HepG2 (cell line): ENCODE data around the gene MTF1. TPM values are rescaled to one million over a fixed set of nuclear protein-coding genes. Genes with fewer than 3 reads are reported as not detected.

Experiments
- ATAC-seq: fragments of 200-7000 bp; cut with Tn5 transposase; 3 replicates; pipeline ENCODE4 v1.9.1; 2020; ENCODE audit warnings: mild to moderate bottlenecking, moderate library complexity
- BruUV-seq: library from RNA; stranded (reverse); fragments of 400-500 nt; replicated peaks from 2 replicates; lab custom pipeline; 2021; lab: Mats Ljungman, UMichigan
- CTCF ChIA-PET: fragments of 300-600 bp; formaldehyde crosslinking; extraction: SDS; loops from one replicate; lab custom pipeline; 2021; ENCODE audit warnings: low total read pairs, inconsistent platforms, low intra/inter-chr PET ratio; lab: Yijun Ruan, JAX
- POLR2A ChIA-PET: fragments of 350-600 bp; sonication (Branson Sonifier 250); formaldehyde crosslinking; loops from one replicate; lab custom pipeline; 2020; ENCODE audit warnings: antibody characterized with exemption, inconsistent platforms; lab: Yijun Ruan, JAX
- DNase-seq: peaks from one replicate; pipeline ENCODE4 v3.0.0-alpha.2; 2015; ENCODE audit warnings: low spot score
- FAIRE-seq: peaks from 3 replicates; lab custom pipeline; 2011; peaks lifted over from hg19 to GRCh38; lab: Jason Lieb, UNC
- H2AFZ ChIP-seq: one replicate; pipeline ENCODE4 v1.6.1; 2011; ENCODE audit warnings: low read length, inconsistent platforms
- H3K27ac ChIP-seq: fragments of 300-600 bp; 3 replicates; pipeline ENCODE4 v1.8.0; 2011; ENCODE audit warnings: mixed run types, mild to moderate bottlenecking, mixed read lengths, low read length, inconsistent platforms; ENCODE audit not compliant: insufficient read depth; ENCODE audit errors: extremely low read length
- H3K27me3 ChIP-seq, 2 experiments: fragments of 200-600 bp in 1 of 2; 2 replicates in 1 of 2; 3 replicates in 1 of 2; pipeline versions ENCODE4 v1.6.0 to v1.8.0; 2011; ENCODE audit warnings: low read length in 2 of 2, mild to moderate bottlenecking in 2 of 2, moderate library complexity in 2 of 2, inconsistent platforms in 1 of 2; ENCODE audit not compliant: insufficient read depth in 2 of 2, control insufficient read depth in 1 of 2
- H3K36me3 ChIP-seq, 2 experiments: fragments of 200-600 bp in 1 of 2; replicated peaks in 1 of 2; 2 replicates in 1 of 2; 3 replicates in 1 of 2; pipeline versions ENCODE4 v1.5.1 to v1.8.0; 2011; ENCODE audit warnings: low read length in 2 of 2, inconsistent platforms in 1 of 2; ENCODE audit not compliant: insufficient read depth in 2 of 2, control insufficient read depth in 1 of 2
- H3K4me1 ChIP-seq: 2 replicates; pipeline ENCODE4 v1.5.1; 2012; ENCODE audit warnings: low read length, inconsistent platforms; ENCODE audit not compliant: insufficient read depth
- H3K4me2 ChIP-seq: 2 replicates; pipeline ENCODE4 v1.6.0; 2011; ENCODE audit warnings: low read depth, low read length, inconsistent platforms
- H3K4me3 ChIP-seq, 3 experiments: fragments of 200-600 bp in 1 of 3; sonication (generic), shearing (Covaris generic) in 1 of 3; replicated peaks in 1 of 3; 2 replicates each; pipeline ENCODE4 v1.5.1; 2011 to 2016; ENCODE audit warnings: low read length in 3 of 3, inconsistent platforms in 2 of 3, low read depth in 2 of 3, mild to moderate bottlenecking in 2 of 3, control low read depth in 1 of 3, mixed read lengths in 1 of 3; ENCODE audit not compliant: insufficient read depth in 1 of 3
- H3K79me2 ChIP-seq: one replicate; pipeline ENCODE4 v1.6.1; 2011; ENCODE audit warnings: low read length, inconsistent platforms; ENCODE audit not compliant: insufficient read depth
- H3K9ac ChIP-seq: 2 replicates; pipeline ENCODE4 v1.6.0; 2011; ENCODE audit warnings: mild to moderate bottlenecking, low read depth, low read length, inconsistent platforms; ENCODE audit not compliant: insufficient read depth
- H3K9me3 ChIP-seq: 2 replicates; pipeline ENCODE4 v1.5.1; 2012; ENCODE audit warnings: mild to moderate bottlenecking, low read length
- H4K20me1 ChIP-seq: 2 replicates; pipeline ENCODE4 v1.6.0; 2011; ENCODE audit warnings: inconsistent platforms, mild to moderate bottlenecking, low read length, moderate library complexity; ENCODE audit not compliant: insufficient read depth
- CCAR2 ChIP-seq: fragments of 200-400 bp; formaldehyde crosslinking; optimal IDR thresholded peaks from 2 replicates; pipeline ENCODE3; 2018; ENCODE audit warnings: low read depth, mild to moderate bottlenecking, low read length, moderate library complexity
- HOXA3 ChIP-seq: sonication (generic); formaldehyde crosslinking; IDR thresholded peaks from 2 replicates; pipeline ENCODE4 v1.5.0; 2020; ENCODE audit warnings: missing genetic modification reagents
- U2AF2 ChIP-seq: fragments of 200-400 bp; formaldehyde crosslinking; IDR thresholded peaks from 2 replicates; pipeline ENCODE4 v1.6.1; 2017; ENCODE audit warnings: low read depth, mild to moderate bottlenecking, low read length
- ZFYVE20 ChIP-seq: sonication (generic); formaldehyde crosslinking; IDR thresholded peaks from 2 replicates; pipeline ENCODE4 v1.8.0; 2023; ENCODE audit warnings: low read depth, mild to moderate bottlenecking, moderate library complexity, missing genetic modification reagents, borderline replicate concordance
- ZNF335 ChIP-seq: sonication (generic); formaldehyde crosslinking; IDR thresholded peaks from 2 replicates; pipeline ENCODE4 v1.4.0; 2020; ENCODE audit warnings: missing genetic modification reagents
- ZNF570 ChIP-seq: sonication (generic); formaldehyde crosslinking; IDR thresholded peaks from 2 replicates; pipeline ENCODE4 v1.4.0; 2020; ENCODE audit warnings: mild to moderate bottlenecking, missing genetic modification reagents, borderline replicate concordance
- ZNF589 ChIP-seq: sonication (generic); formaldehyde crosslinking; conservative IDR thresholded peaks from 2 replicates; pipeline ENCODE4 v1.8.0; 2022; ENCODE audit warnings: mild to moderate bottlenecking, moderate library complexity, missing genetic modification reagents
- WGBS: methylation state at CpG from one replicate; pipeline ENCODE4 v1.1.6; 2017; ENCODE audit warnings: low lambda C conversion rate; 5-methylcytosine and 5-hydroxymethylcytosine counted together
- in situ Hi-C: cut with HindIII; loops from 2 replicates; pipeline ENCODE4 v1.10.0; 2017; ENCODE audit warnings: low pct_unique_long_range_greater_than_20kb; ENCODE audit not compliant: extremely low pct_ligation_motif_present
- intact Hi-C: fragments of 100-400 bp; cut with micrococcal nuclease; formaldehyde crosslinking; loops from one replicate; pipeline ENCODE4 v1.10.0; 2022; ENCODE audit not compliant: unreplicated experiment
- polyA plus RNA-seq, 8 experiments: library from polyadenylated mRNA; depleted of rRNA in 3 of 8; stranded (reverse) in 7 of 8; unstranded in 1 of 8; fragments of >200 nt; fragmentation: Illumina TruSeq in 4 of 8; extraction: Trizol in 4 of 8; gene quantifications; 2 replicates each; pipeline versions ENCODE4 v1.2.1 to v1.2.3, GENCODE V29; 2011 to 2016; ENCODE audit warnings: low read depth in 4 of 8, missing spikeins in 1 of 8, mixed read lengths in 1 of 8; ENCODE audit not compliant: insufficient read depth in 1 of 8
- total RNA-seq, 5 experiments: library from RNA; depleted of rRNA; stranded (reverse); fragments of >200 nt; fragmentation: Illumina TruSeq; extraction: Trizol; gene quantifications; 2 replicates each; pipeline ENCODE4 v1.2.3, GENCODE V29; 2016; ENCODE audit warnings: low read depth in 1 of 5
- TF ChIP-seq, protein P1 (sequence below): sonication (generic); formaldehyde crosslinking; IDR thresholded peaks from 2 replicates; pipeline ENCODE4 v1.4.0; 2020; ENCODE audit warnings: mild to moderate bottlenecking, missing genetic modification reagents, borderline replicate concordance
- TF ChIP-seq, protein P2 (sequence below): sonication (generic); formaldehyde crosslinking; IDR thresholded peaks from 2 replicates; pipeline ENCODE4 v1.4.0; 2020; ENCODE audit warnings: mild to moderate bottlenecking, missing genetic modification reagents

Gene MTF1
- total and polyA plus RNA-seq, 2 of the 13 experiments (the other 11 are each of a cell fraction or from before 2014, with no cell fraction given) = 2.4 to 3.3 TPM

DNA sequence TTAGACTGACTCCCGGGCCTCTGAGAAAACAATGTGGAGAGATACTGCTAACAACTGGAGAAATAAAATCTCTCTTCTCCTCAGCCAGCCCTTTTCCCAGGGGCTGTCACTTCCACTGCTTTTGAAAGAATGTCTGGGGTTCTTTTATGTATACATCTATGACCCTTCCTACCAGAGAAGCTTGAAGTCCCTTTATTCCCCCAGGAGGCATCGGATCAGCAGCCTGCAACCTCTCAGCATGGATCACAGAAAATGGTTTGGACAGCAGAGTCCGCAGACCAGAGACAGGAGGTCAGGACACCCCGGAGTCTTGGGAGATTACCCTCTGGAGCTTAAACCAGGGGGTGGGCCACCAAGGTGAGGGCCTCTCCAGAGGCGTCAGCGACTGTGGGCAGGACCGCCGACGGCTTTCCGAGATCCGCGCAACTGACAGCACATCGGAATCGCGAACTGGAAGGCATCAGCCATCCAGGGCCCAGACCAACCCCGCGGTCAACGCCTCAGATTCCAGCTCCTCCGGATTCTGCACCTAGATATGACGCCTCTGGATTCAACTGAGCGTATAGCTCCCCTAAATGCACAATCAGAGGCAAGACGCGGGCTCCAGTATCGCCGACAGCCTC, 95.5 kb downstream of the MTF1 start:
- Histone ChIP-seq H3K9ac (no peak overlapping the region), H3K4me2 (no peak overlapping the region), H3K79me2 (no peaks in the 10 kb centered on the region), H3K4me3 (no peak overlapping the region), H3K36me3 (no peaks in the 10 kb centered on the region), H2AFZ (no peak overlapping the region), H3K27ac (no peak overlapping the region), H3K9me3 (no peaks in the 10 kb centered on the region), H3K27me3 (peaks cover 0 to 45% of the 10 kb centered on the region in 2 experiments; a peak in 4 of 5 replicates), H3K4me1 (peaks cover 6% of the 10 kb centered on the region; the same call in 1 of the 2 replicates), H4K20me1 (no peaks in the 10 kb centered on the region)
- no peak for DNase-seq
- in situ Hi-C loops (no loop called here), intact Hi-C loops (no loop called here)
- ATAC-seq = no peak
- BruUV-seq = no TSS peak
- WGBS = 12% methylated on average over 11 of the region's 25 CpGs
- no peak for FAIRE-seq
- TF ChIP-seq ZFYVE20 (no peak), CCAR2 (no peak), U2AF2 (no peak)
- POLR2A ChIA-PET = no interaction called here
- CTCF ChIA-PET = no interaction called here

DNA sequence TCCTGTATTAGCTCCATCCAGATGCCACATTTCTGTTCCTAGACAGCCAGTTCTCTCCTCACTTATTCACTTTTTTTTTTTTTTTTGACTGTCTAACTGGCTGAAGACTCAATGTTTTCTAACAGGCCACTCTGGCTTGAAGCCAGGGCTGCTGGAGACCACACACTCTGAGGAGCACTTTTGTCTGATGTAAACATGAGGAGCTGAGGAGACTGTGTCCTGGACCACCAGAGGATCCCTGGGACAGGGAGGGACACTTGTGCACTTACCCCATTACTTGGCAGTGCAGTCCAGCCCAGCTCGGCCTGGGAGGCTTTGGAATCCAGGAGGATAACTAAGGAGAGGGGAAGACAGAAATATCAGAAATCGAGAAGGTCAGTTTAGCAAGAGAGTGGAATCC, 96.9 kb downstream of the MTF1 start:
- TF ChIP-seq, protein P1, sequence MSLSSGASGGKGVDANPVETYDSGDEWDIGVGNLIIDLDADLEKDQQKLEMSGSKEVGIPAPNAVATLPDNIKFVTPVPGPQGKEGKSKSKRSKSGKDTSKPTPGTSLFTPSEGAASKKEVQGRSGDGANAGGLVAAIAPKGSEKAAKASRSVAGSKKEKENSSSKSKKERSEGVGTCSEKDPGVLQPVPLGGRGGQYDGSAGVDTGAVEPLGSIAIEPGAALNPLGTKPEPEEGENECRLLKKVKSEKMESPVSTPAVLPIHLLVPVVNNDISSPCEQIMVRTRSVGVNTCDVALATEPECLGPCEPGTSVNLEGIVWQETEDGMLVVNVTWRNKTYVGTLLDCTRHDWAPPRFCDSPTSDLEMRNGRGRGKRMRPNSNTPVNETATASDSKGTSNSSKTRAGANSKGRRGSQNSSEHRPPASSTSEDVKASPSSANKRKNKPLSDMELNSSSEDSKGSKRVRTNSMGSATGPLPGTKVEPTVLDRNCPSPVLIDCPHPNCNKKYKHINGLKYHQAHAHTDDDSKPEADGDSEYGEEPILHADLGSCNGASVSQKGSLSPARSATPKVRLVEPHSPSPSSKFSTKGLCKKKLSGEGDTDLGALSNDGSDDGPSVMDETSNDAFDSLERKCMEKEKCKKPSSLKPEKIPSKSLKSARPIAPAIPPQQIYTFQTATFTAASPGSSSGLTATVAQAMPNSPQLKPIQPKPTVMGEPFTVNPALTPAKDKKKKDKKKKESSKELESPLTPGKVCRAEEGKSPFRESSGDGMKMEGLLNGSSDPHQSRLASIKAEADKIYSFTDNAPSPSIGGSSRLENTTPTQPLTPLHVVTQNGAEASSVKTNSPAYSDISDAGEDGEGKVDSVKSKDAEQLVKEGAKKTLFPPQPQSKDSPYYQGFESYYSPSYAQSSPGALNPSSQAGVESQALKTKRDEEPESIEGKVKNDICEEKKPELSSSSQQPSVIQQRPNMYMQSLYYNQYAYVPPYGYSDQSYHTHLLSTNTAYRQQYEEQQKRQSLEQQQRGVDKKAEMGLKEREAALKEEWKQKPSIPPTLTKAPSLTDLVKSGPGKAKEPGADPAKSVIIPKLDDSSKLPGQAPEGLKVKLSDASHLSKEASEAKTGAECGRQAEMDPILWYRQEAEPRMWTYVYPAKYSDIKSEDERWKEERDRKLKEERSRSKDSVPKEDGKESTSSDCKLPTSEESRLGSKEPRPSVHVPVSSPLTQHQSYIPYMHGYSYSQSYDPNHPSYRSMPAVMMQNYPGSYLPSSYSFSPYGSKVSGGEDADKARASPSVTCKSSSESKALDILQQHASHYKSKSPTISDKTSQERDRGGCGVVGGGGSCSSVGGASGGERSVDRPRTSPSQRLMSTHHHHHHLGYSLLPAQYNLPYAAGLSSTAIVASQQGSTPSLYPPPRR (CRISPR knock-in tag) = no peak
- TF ChIP-seq HOXA3 = no peak
- TF ChIP-seq ZNF335 = no peak
- TF ChIP-seq ZNF589 (CRISPR knock-in tag) = no peak
- TF ChIP-seq, protein P2, sequence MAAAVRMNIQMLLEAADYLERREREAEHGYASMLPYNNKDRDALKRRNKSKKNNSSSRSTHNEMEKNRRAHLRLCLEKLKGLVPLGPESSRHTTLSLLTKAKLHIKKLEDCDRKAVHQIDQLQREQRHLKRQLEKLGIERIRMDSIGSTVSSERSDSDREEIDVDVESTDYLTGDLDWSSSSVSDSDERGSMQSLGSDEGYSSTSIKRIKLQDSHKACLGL (CRISPR knock-in tag) = no peak
- no peak for TF ChIP-seq ZNF570
- CTCF ChIA-PET = no interaction called here
- intact Hi-C loops (no loop called here), in situ Hi-C loops (no loop called here)
- peaks cover 0 to 42% of the 10 kb centered on the region in 2 experiments; a peak in 4 of 5 replicates for H3K27me3 ChIP-seq
- H3K9me3 ChIP-seq = no peaks in the 10 kb centered on the region
- no peaks in the 10 kb centered on the region for H4K20me1 ChIP-seq
- H3K4me1 ChIP-seq = peaks cover 6% of the 10 kb centered on the region; the same call in 1 of the 2 replicates
- H3K9ac ChIP-seq = no peak overlapping the region
- H3K79me2 ChIP-seq = no peaks in the 10 kb centered on the region
- no peak overlapping the region for H3K4me2 ChIP-seq
- POLR2A ChIA-PET = no interaction called here
- WGBS = 0% methylated on average over 2 of the region's 2 CpGs
- DNase-seq (no peak), ATAC-seq (no peak), FAIRE-seq (no peak)
- BruUV-seq = no TSS peak
- H2AFZ ChIP-seq = no peak overlapping the region
- no peaks in the 10 kb centered on the region for H3K36me3 ChIP-seq
- H3K4me3 ChIP-seq = no peak overlapping the region
- H3K27ac ChIP-seq = no peak overlapping the region
